Upper lobe of left lung (tissue), 6 donors: ENCODE results near the gene CCDC69. TPM values are rescaled to one million over a fixed set of nuclear protein-coding genes. Genes with fewer than 3 reads are reported as not detected.
"Not testable (repeated sequence)": the region's sequence is repeated elsewhere in the genome, so short reads cannot be mapped to it uniquely, and the experiment has no call there.

ENCODE experiments used
- ATAC-seq, 2 donors: fragments of 200-7000 bp; cut with Tn5 transposase; one replicate each; pipeline ENCODE4 v1.9.1; 2022; ENCODE audit warnings: mild to moderate bottlenecking in 2 of 2, moderate library complexity in 2 of 2; ENCODE audit not compliant: low FRiP score in 2 of 2
- DNase-seq, 2 donors: peaks; one replicate each; pipeline ENCODE4 v3.0.0-alpha.2; 2019 to 2020
- H3K27ac ChIP-seq, 4 donors: fragments of 200-600 bp; sonication (generic); one replicate each; pipeline ENCODE4 v1.5.1; 2016 to 2019
- H3K27me3 ChIP-seq, 4 donors: fragments of 200-600 bp; sonication (generic); one replicate each; pipeline ENCODE4 v1.5.1; 2017 to 2019
- H3K36me3 ChIP-seq, 4 donors: fragments of 200-600 bp; sonication (generic); one replicate each; pipeline ENCODE4 v1.5.1; 2016 to 2019
- H3K4me1 ChIP-seq, 4 donors: fragments of 200-600 bp; sonication (generic); one replicate each; pipeline ENCODE4 v1.5.1; 2018 to 2019
- H3K4me3 ChIP-seq, 4 donors: fragments of 200-600 bp; sonication (generic); one replicate each; pipeline ENCODE4 v1.5.1; 2017 to 2019; ENCODE audit warnings: mild to moderate bottlenecking in 2 of 4, moderate library complexity in 1 of 4
- H3K9me3 ChIP-seq, 4 donors: fragments of 200-600 bp; sonication (generic); one replicate each; pipeline ENCODE4 v1.5.1; 2018 to 2019
- CTCF ChIP-seq, 6 experiments: fragments of 450-650 bp in 4 of 6; fragments of 200-600 bp in 2 of 6; sonication (generic) in 2 of 6; IDR thresholded peaks; one replicate each; pipeline ENCODE4 v1.5.1; 2016 to 2019; ENCODE audit warnings: antibody characterized with exemption in 6 of 6
- EP300 ChIP-seq, 4 donors: sonication (generic); formaldehyde crosslinking; IDR thresholded peaks; one replicate each; pipeline ENCODE4 v1.5.1; 2017; ENCODE audit warnings: antibody characterized with exemption in 4 of 4, control low read depth in 2 of 4
- POLR2A ChIP-seq, 4 donors: fragments of 450-650 bp; IDR thresholded peaks; one replicate each; pipeline ENCODE4 v1.5.1; 2016 to 2017; ENCODE audit warnings: antibody characterized with exemption in 4 of 4, mild to moderate bottlenecking in 2 of 4
- POLR2AphosphoS5 ChIP-seq, 2 donors: sonication (generic); formaldehyde crosslinking; IDR thresholded peaks; one replicate each; pipeline ENCODE4 v1.5.1; 2017; ENCODE audit warnings: antibody characterized with exemption in 2 of 2
- WGBS, 2 donors: methylation state at CpG; one replicate each; pipeline ENCODE4 v1.1.5; 2017 to 2018; 5-methylcytosine and 5-hydroxymethylcytosine counted together
- total RNA-seq, 6 donors: library from RNA; depleted of rRNA in 4 of 6; stranded (reverse); fragments of >200 nt in 4 of 6; gene quantifications; one replicate each; pipeline versions ENCODE4 v1.1.0 to v1.2.1, GENCODE V29; 2016 to 2021
- donor health status: DM: no; HTN: no; CAD: no; lungs with moderate emphysema.
- donor health status: DM: no; HTN: yes; CAD: no; lungs with severe emphysema.

CCDC69 gene
- total RNA-seq, 6 donors from 2014 or later, result 61.0 to 119 (median 92.6) TPM

DNA sequence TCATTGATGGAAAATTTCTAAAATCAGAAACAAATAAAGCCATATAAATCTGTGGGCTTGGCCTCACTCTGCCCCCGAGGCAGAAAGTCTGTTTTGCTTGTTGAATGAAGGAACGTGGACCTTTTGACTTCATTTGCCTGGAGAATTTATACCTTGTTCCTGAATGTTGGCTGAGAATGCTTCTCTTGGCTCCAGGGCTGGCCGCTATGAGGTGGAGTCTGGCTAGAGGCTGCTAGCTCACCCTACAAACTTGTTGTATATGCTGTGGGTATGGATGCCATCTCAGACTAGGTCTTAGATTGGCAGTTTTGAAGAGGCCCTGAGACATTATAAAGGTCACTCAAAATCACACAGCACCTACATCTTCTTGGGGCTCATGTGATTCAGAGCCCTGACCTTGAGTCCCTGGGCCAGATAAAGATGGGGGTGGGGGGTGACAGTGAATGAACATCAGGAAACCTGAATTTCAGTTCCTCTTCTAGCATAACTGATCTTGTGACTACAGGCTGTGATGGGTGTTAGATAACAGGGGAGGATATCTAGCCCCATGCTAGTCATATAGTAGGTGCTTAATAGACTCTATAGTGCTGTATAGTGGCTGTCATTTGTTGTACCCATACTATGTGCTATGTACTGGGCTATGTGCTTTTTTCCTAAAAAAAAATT, 31.9 kb upstream of the CCDC69 start:
- no peak overlapping the region for H3K27ac ChIP-seq
- 91 to 94% methylated on average over 3 of the region's 3 CpGs for WGBS, 2 donors
- H3K36me3 ChIP-seq, result peaks cover 0 to 8% (median 0%) of the 10 kb centered on the region in 4 donors
- no peak for DNase-seq
- no peaks in the 10 kb centered on the region for H3K27me3 ChIP-seq
- no peaks in the 10 kb centered on the region for H3K9me3 ChIP-seq
- ATAC-seq, result no peak
- H3K4me1 ChIP-seq, result peaks cover 8 to 46% (median 25%) of the 10 kb centered on the region in 4 donors
- TF ChIP-seq POLR2AphosphoS5 (IDR thresholded peaks at IDR 0.05) (no peak), CTCF (IDR thresholded peaks at IDR 0.05) (no peak), EP300 (IDR thresholded peaks at IDR 0.05) (no peak), POLR2A (IDR thresholded peaks at IDR 0.05) (no peak)
- no peak overlapping the region for H3K4me3 ChIP-seq

DNA sequence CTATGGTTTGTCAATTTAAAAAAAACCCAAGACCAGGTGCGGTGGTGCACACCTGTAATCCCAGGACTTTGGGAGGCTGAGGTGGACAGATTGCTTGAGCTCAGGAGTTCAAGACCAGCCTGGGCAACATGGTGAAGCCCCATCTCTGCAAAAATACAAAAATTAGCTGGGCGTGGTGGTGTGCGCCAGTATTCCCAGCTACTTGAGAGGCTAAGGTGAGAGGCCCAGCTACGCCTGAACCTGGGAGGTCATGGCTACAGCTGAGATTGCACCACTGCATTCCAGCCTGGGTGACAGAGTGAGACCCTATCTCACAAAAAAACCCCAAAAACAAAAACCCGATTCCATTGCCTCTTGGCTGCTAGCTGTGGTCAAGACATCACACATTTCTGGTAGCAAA, 31.1 kb upstream of the CCDC69 start:
- H3K36me3 ChIP-seq, DNase-seq, H3K9me3 ChIP-seq, H3K27ac ChIP-seq, H3K27me3 ChIP-seq, ATAC-seq, H3K4me3 ChIP-seq: not testable (repeated sequence)
- 95 to 100% methylated on average over 5 of the region's 5 CpGs for WGBS, 2 donors
- peaks cover 8 to 46% (median 25%) of the 10 kb centered on the region in 4 donors for H3K4me1 ChIP-seq

DNA sequence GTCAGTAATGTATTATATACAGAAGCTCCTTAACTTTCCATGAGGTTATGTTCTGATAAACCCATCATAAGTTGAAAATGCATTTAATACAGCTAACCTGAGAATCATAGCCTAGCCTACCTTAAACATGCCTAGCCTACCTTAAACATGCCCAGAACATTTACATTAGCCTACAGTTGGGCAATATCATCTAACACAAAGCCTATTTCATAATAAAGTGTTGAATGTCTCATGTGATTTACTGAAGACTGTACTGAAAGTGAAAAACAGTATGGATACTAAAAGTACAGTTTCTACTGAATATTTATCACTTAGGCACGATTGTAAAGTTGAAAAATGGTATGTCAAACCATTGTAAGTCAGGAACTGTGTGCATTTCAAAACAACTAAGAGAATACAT, 30.7 kb upstream of the CCDC69 start:
- DNase-seq, result no peak
- no peaks in the 10 kb centered on the region for H3K36me3 ChIP-seq
- H3K4me3 ChIP-seq, result peak overlapping the region in 3 of 4 donors; percentile 70 to 83 (median 74)
- no peaks in the 10 kb centered on the region for H3K9me3 ChIP-seq
- no peaks in the 10 kb centered on the region for H3K27me3 ChIP-seq
- WGBS, 2 donors, result 42 to 50% methylated on average over 1 of the region's 1 CpG
- H3K4me1 ChIP-seq, result peaks cover 8 to 46% (median 25%) of the 10 kb centered on the region in 4 donors
- ATAC-seq, result no peak
- no peak overlapping the region for H3K27ac ChIP-seq
- TF ChIP-seq CTCF (IDR thresholded peaks at IDR 0.05) (no peak), POLR2A (IDR thresholded peaks at IDR 0.05) (no peak), EP300 (IDR thresholded peaks at IDR 0.05) (no peak), POLR2AphosphoS5 (IDR thresholded peaks at IDR 0.05) (no peak)

- no peak for ATAC-seq
- H3K27ac ChIP-seq, result peak overlapping the region; percentile 65 to 92 (median 82)
- peak in 1 of 2 donors; percentile 28 for DNase-seq
Observed at GRCh38 chr5:151253605-151253950, 29.7 kb upstream of the CCDC69 start.

More at GRCh38 chr5:151253605-151253950, 29.7 kb upstream of the CCDC69 start:
- Histone ChIP-seq H3K4me3 (peak overlapping the region; percentile 65 to 83 (median 72)), H3K9me3 (no peaks in the 10 kb centered on the region), H3K27me3 (no peaks in the 10 kb centered on the region), H3K36me3 (no peaks in the 10 kb centered on the region), H3K4me1 (peaks cover 8 to 45% (median 22%) of the 10 kb centered on the region in 4 donors)
- TF ChIP-seq EP300 (IDR thresholded peaks at IDR 0.05), result no peak
- TF ChIP-seq POLR2AphosphoS5 (IDR thresholded peaks at IDR 0.05), result no peak
- TF ChIP-seq CTCF (IDR thresholded peaks at IDR 0.05), result no peak
- TF ChIP-seq POLR2A (IDR thresholded peaks at IDR 0.05), result no peak
- WGBS, 2 donors, result 12 to 25% methylated on average over 4 to 5 of the region's 5 CpGs
